ENCODE measurements around the gene CLEC4C. TPM values are rescaled to one million over a fixed set of nuclear protein-coding genes. Genes with fewer than 3 reads are reported as not detected.
"Not testable (repeated sequence)": the region's sequence is repeated elsewhere in the genome, so short reads cannot be mapped to it uniquely, and the experiment has no call there.

The CLEC4C gene
- total and polyA plus RNA-seq, 2 experiments from 2014 or later: not detected

- TF ChIP-seq ZNF462 (CRISPR knock-in tag; IDR thresholded peaks at IDR 0.05) (no peak), ZNF114 (CRISPR knock-in tag; IDR thresholded peaks at IDR 0.05) (no peak), CREB1 (CRISPR knock-in tag; IDR thresholded peaks at IDR 0.05; ENCODE audit: low read depth) (no peak)
Measured at GRCh38 chr12:7784701-7785100, 37.5 kb upstream of the CLEC4C start (continued).

GRCh38 chr12:7783433-7783832 is 36.3 kb upstream of the CLEC4C start:
- H3K27ac ChIP-seq (ENCODE audit: low read depth); DNase-seq (ENCODE audit: low spot score); H3K9me2 ChIP-seq (ENCODE audit: insufficient read depth); H3K4me3 Mint-ChIP-seq; H3K79me2 ChIP-seq (replicated peaks; ENCODE audit: insufficient read depth); H3K9me3 Mint-ChIP-seq; H3K36me3 Mint-ChIP-seq (ENCODE audit: low read depth); H4K20me1 ChIP-seq (replicated peaks; ENCODE audit: insufficient read depth); H3F3A ChIP-seq (replicated peaks; ENCODE audit: low read depth); H3K27me3 Mint-ChIP-seq (ENCODE audit: insufficient read depth, low read depth, poor library complexity); H3K27me3 ChIP-seq (ENCODE audit: insufficient read depth); H3K27ac Mint-ChIP-seq; H2AFZ ChIP-seq; H3K36me3 ChIP-seq (ENCODE audit: insufficient read depth); H3K4me3 ChIP-seq; H3K4me2 ChIP-seq; ATAC-seq: not testable (repeated sequence)
- peaks cover 34% of the 10 kb centered on the region for H3K4me1 Mint-ChIP-seq
- peaks cover 32% of the 10 kb centered on the region for H3K4me1 ChIP-seq (ENCODE audit: insufficient read depth)

- no peak overlapping the region for H3K4me3 Mint-ChIP-seq
- H3K36me3 ChIP-seq (ENCODE audit: insufficient read depth): no peaks in the 10 kb centered on the region
- no peaks in the 10 kb centered on the region for H3K9me3 Mint-ChIP-seq
- no peak for TF ChIP-seq REST (IDR thresholded peaks at IDR 0.05; ENCODE audit: unreplicated experiment)
- no peak for TF ChIP-seq ZNF114 (CRISPR knock-in tag; IDR thresholded peaks at IDR 0.05)
- no peak for TF ChIP-seq EZH2 (IDR thresholded peaks at IDR 0.05; ENCODE audit: low read depth, unreplicated experiment)
- no peak for TF ChIP-seq ZNF331 (CRISPR knock-in tag; IDR thresholded peaks at IDR 0.05; ENCODE audit: low read depth)
- TF ChIP-seq ETS1 (IDR thresholded peaks at IDR 0.05): no peak
Measured at GRCh38 chr12:7782055-7782454, 34.9 kb upstream of the CLEC4C start.

More at GRCh38 chr12:7782055-7782454, 34.9 kb upstream of the CLEC4C start:
- Histone ChIP-seq H3F3A (replicated peaks; ENCODE audit: low read depth) (peaks cover 2% of the 10 kb centered on the region; the same call in 1 of the 2 replicates), H3K79me2 (replicated peaks; ENCODE audit: insufficient read depth) (no peaks in the 10 kb centered on the region), H3K27ac (ENCODE audit: low read depth) (no peak overlapping the region), H3K4me2 (no peak overlapping the region), H4K20me1 (replicated peaks; ENCODE audit: insufficient read depth) (no peaks in the 10 kb centered on the region), H3K4me1 (ENCODE audit: insufficient read depth) (peaks cover 21% of the 10 kb centered on the region), H3K4me3 (no peak overlapping the region), H3K9me2 (ENCODE audit: insufficient read depth) (no peaks in the 10 kb centered on the region), H2AFZ (no peak overlapping the region), H3K27me3 (ENCODE audit: insufficient read depth) (no peaks in the 10 kb centered on the region)
- Mint-ChIP-seq H3K27me3 (ENCODE audit: insufficient read depth, low read depth, poor library complexity) (peaks cover 4% of the 10 kb centered on the region), H3K4me1 (peaks cover 20% of the 10 kb centered on the region), H3K36me3 (ENCODE audit: low read depth) (no peaks in the 10 kb centered on the region), H3K27ac (no peak overlapping the region)
- DNase-seq (ENCODE audit: low spot score): no peak
- ATAC-seq: no peak
